MCF 10A (cell line): Measurements from ENCODE around the gene SPATA1. TPM values are rescaled to one million over a fixed set of nuclear protein-coding genes. Genes with fewer than 3 reads are reported as not detected.
"Not testable (repeated sequence)": the region's sequence is repeated elsewhere in the genome, so short reads cannot be mapped to it uniquely, and the experiment has no call there.

ENCODE experiments used
- BruUV-seq: library from RNA; stranded (reverse); fragments of 400-500 nt; replicated peaks from 2 replicates; lab custom pipeline; 2021; lab: Mats Ljungman, UMichigan
- CTCF ChIA-PET: fragments of 300-600 bp; sonication (Branson Sonifier 250); formaldehyde crosslinking; extraction: SDS; loops from one replicate; lab custom pipeline; 2021; ENCODE audit warnings: antibody characterized with exemption, inconsistent platforms; lab: Yijun Ruan, JAX
- POLR2A ChIA-PET: fragments of 300-600, 350-650 bp; sonication (Branson Sonifier 250); formaldehyde crosslinking; extraction: SDS; loops from one replicate; lab custom pipeline; 2020; ENCODE audit warnings: antibody characterized with exemption, inconsistent platforms; lab: Yijun Ruan, JAX
- DNase-seq: peaks from one replicate; pipeline ENCODE4 v3.0.0-alpha.2; 2018; ENCODE audit not compliant: unreplicated experiment
- H3K27ac Mint-ChIP-seq: one replicate; pipeline ENCODE4 v1.8.0; 2022; ENCODE audit warnings: mild to moderate bottlenecking, low read depth, mixed read lengths; ENCODE audit not compliant: unreplicated experiment
- H3K27me3 Mint-ChIP-seq: one replicate; pipeline ENCODE4 v1.8.0; 2022; ENCODE audit warnings: mixed read lengths; ENCODE audit not compliant: insufficient read depth, unreplicated experiment
- H3K36me3 Mint-ChIP-seq: one replicate; pipeline ENCODE4 v1.8.0; 2022; ENCODE audit warnings: mild to moderate bottlenecking, moderate library complexity, mixed read lengths; ENCODE audit not compliant: insufficient read depth, unreplicated experiment
- H3K4me1 Mint-ChIP-seq: one replicate; pipeline ENCODE4 v1.8.0; 2022; ENCODE audit warnings: mixed read lengths; ENCODE audit not compliant: insufficient read depth, unreplicated experiment
- H3K4me3 Mint-ChIP-seq: one replicate; pipeline ENCODE4 v1.8.0; 2022; ENCODE audit warnings: mild to moderate bottlenecking, moderate library complexity, mixed read lengths; ENCODE audit not compliant: unreplicated experiment
- H3K9me3 Mint-ChIP-seq: one replicate; pipeline ENCODE4 v1.8.0; 2022; ENCODE audit warnings: mixed read lengths; ENCODE audit not compliant: unreplicated experiment
- intact Hi-C: fragments of 100-400 bp; cut with micrococcal nuclease; formaldehyde crosslinking; loops from 2 replicates; pipeline ENCODE4 v1.14.1; 2022
- total RNA-seq: library from RNA; stranded (reverse); gene quantifications from 2 replicates; pipeline ENCODE4 v1.2.3, GENCODE V29; 2022
- TF ChIP-seq, protein P1 (sequence below): fragments of 200-600 bp; IDR thresholded peaks from one replicate; pipeline ENCODE4 v1.8.0; 2022; ENCODE audit warnings: antibody characterized with exemption, mild to moderate bottlenecking; ENCODE audit not compliant: unreplicated experiment

SPATA1 gene
- total RNA-seq, 1 experiment from 2014 or later: 1.0 TPM

DNA sequence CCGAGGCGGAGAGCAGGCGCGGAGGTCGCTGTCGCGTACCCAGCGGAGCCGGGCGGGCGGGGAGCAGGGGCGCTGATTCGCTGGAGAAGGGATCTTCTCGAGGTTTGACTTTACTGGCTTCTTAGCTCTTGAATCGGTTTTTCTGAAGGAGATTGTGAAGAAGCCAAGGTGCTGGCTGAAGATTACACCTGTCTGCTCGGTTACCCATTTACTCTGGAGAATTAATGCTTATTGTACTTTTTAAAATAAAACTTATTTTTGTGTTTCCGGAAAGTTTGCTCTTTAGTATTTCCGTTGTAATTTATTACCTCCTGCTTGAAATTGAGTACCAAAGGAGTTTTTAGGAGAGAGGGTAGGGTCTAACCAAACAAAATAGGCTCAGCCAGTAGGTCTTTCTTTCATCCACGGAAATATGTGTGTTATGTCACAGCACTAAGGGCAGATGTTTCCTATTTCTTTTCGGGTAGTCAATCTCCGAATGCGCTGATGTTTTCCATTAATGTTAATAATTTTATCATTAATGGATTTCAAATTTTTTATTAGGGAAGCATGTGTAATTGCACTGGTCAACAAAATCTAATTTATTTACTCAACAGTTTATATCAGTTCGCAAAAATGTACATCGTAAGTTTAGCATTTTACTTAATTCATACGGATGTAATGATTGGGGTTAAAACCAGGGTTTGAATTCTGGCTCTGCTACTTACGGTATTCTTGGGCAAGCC, 705 bp downstream of the SPATA1 start:
- Mint-ChIP-seq H3K27me3 (no peaks in the 10 kb centered on the region), H3K27ac (peak overlapping the region; percentile 94), H3K4me3 (peak overlapping the region; percentile 94), H3K4me1 (peaks cover 18% of the 10 kb centered on the region), H3K9me3 (peaks cover 9% of the 10 kb centered on the region), H3K36me3 (peaks cover 21% of the 10 kb centered on the region)
- TSS peak; percentile 69 for BruUV-seq
- intact Hi-C loops: loop anchor here (1.0 to 2.0 kb wide), 4 partner anchors 64 to 113 kb away; partner anchors contain the start of gene CTBS
- no peak for DNase-seq
- ChIA-PET POLR2A (interaction anchor here (0.7 to 5.3 kb wide), 25 partner anchors 9 to 692 kb away, joined by 3 to 104 read pairs (median 7); partner anchors contain the start of genes CTBS and RPF1), CTCF (interaction anchor here (0.8 to 1.2 kb wide), 6 partner anchors 66 to 432 kb away, joined by 3 to 4 read pairs (median 3); partner anchors contain the start of gene CTBS)
- TF ChIP-seq, protein P1, sequence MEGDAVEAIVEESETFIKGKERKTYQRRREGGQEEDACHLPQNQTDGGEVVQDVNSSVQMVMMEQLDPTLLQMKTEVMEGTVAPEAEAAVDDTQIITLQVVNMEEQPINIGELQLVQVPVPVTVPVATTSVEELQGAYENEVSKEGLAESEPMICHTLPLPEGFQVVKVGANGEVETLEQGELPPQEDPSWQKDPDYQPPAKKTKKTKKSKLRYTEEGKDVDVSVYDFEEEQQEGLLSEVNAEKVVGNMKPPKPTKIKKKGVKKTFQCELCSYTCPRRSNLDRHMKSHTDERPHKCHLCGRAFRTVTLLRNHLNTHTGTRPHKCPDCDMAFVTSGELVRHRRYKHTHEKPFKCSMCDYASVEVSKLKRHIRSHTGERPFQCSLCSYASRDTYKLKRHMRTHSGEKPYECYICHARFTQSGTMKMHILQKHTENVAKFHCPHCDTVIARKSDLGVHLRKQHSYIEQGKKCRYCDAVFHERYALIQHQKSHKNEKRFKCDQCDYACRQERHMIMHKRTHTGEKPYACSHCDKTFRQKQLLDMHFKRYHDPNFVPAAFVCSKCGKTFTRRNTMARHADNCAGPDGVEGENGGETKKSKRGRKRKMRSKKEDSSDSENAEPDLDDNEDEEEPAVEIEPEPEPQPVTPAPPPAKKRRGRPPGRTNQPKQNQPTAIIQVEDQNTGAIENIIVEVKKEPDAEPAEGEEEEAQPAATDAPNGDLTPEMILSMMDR: no peak

DNA sequence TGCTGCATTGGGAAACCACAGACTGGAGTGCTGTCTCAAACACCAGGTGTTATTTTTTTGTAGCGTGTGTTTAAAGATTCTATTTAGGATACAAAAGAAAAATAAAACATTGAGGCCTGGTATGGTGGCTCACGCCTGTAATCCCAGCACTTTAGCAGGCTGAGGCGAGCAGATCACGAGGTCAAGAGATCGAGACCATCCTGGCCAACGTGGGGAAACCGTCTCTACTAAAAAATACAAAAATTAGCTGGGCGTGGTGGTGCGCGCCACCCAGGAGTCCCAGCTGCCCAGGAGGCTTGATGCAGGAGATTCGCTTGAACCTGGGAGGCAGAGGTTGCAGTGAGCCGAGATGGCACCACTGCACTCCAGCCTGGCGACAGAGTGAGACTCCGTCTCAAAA, 1.7 kb downstream of the SPATA1 start:
- not testable (repeated sequence) for DNase-seq, H3K4me3 Mint-ChIP-seq, H3K9me3 Mint-ChIP-seq, BruUV-seq, H3K27me3 Mint-ChIP-seq, H3K27ac Mint-ChIP-seq
- ChIA-PET POLR2A (interaction anchor here (0.7 to 5.3 kb wide), 5 partner anchors 12 to 295 kb away, joined by 3 to 104 read pairs (median 8); partner anchors contain the start of genes CTBS and RPF1), CTCF (interaction anchor here (0.8 to 1.2 kb wide), 2 partner anchors 14 to 246 kb away, joined by 3 to 5 read pairs; no protein-coding TSS in a partner anchor)
- intact Hi-C loops: loop anchor here (2.0 kb wide), 1 partner anchor 65 kb away; no protein-coding TSS in a partner anchor
- Mint-ChIP-seq H3K36me3 (peaks cover 16% of the 10 kb centered on the region), H3K4me1 (peaks cover 18% of the 10 kb centered on the region)

DNA sequence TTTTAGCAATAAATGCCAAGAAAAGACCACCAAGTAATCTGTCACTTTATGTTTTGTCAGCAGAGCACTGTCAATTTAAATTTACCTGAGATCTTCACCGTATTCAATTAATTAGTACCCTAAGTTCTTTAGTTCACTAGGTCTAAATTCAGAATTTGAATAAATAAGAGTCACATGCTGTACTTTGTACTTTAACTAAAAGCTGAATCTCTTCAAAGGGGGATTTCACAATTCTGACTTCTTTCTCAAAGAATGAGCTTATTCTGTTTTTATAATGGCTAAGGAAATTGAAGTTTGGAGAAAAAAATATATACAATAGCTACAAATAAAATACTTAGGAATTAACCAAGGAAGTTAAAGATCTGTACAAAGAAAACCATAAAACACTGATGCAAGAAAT, 2.3 kb downstream of the SPATA1 start:
- no peaks in the 10 kb centered on the region for H3K27me3 Mint-ChIP-seq
- no peak overlapping the region for H3K27ac Mint-ChIP-seq
- POLR2A ChIA-PET: interaction anchor here (0.6 to 2.4 kb wide), 3 partner anchors 29 to 65 kb away, joined by 3 to 11 read pairs (median 4); partner anchors contain the start of genes CTBS and RPF1
- H3K4me3 Mint-ChIP-seq: no peak overlapping the region
- no TSS peak for BruUV-seq
- intact Hi-C loops: no loop called here
- CTCF ChIA-PET: interaction anchor here (0.9 to 1.2 kb wide), 2 partner anchors 14 to 112 kb away, joined by 3 to 5 read pairs; no protein-coding TSS in a partner anchor
- H3K9me3 Mint-ChIP-seq: peaks cover 9% of the 10 kb centered on the region
- peaks cover 16% of the 10 kb centered on the region for H3K36me3 Mint-ChIP-seq
- TF ChIP-seq, protein P1: no peak
- no peak for DNase-seq
- H3K4me1 Mint-ChIP-seq: peaks cover 12% of the 10 kb centered on the region

DNA sequence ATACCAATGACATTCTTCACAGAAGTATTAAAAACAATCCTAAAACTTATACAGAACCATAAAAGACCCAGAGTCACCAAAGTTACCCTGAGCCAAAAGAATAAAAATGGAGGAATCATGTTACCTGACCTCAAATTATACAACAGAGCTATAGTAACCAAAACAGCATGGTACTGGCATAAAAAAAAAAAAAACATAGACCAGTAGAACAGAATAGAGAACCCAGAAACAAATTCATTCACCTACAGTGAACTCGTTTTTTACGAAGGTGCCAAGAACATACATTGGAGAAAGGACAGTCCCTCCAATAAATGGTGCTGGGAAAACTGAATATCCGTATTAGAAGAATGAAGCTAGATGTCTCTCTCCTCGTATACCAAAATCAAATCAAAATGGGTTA, 2.8 kb downstream of the SPATA1 start:
- Mint-ChIP-seq H3K9me3 (peaks cover 9% of the 10 kb centered on the region), H3K4me3 (no peak overlapping the region), H3K27me3 (no peaks in the 10 kb centered on the region), H3K4me1 (peaks cover 7% of the 10 kb centered on the region), H3K27ac (no peak overlapping the region), H3K36me3 (peaks cover 16% of the 10 kb centered on the region)
- no TSS peak for BruUV-seq
- no peak for DNase-seq
- CTCF ChIA-PET: interaction anchor here (0.6 to 1.2 kb wide), 3 partner anchors 13 to 111 kb away, joined by 3 to 5 read pairs (median 3); no protein-coding TSS in a partner anchor
- intact Hi-C loops: no loop called here
- TF ChIP-seq, protein P1: no peak
- POLR2A ChIA-PET: interaction anchor here (0.6 to 2.4 kb wide), 4 partner anchors 30 to 346 kb away, joined by 3 to 11 read pairs (median 4); partner anchors contain the start of genes CTBS and RPF1
